Vagina (tissue), 2 donors: Measurements from ENCODE around the gene ADGRE3.
"Not testable (repeated sequence)": the region's sequence is repeated elsewhere in the genome, so short reads cannot be mapped to it uniquely, and the experiment has no call there.

Experiments
- CTCF ChIP-seq, 3 experiments: fragments of 450-650 bp in 2 of 3; fragments of 200-600 bp in 1 of 3; sonication (generic) in 1 of 3; IDR thresholded peaks; one replicate each; pipeline ENCODE4 v1.5.1; 2017 to 2019; ENCODE audit warnings: antibody characterized with exemption in 3 of 3, mild to moderate bottlenecking in 2 of 3, moderate library complexity in 2 of 3
- POLR2AphosphoS5 ChIP-seq, 2 donors: sonication (generic); formaldehyde crosslinking; IDR thresholded peaks; one replicate each; pipeline ENCODE4 v1.9.0; 2017; ENCODE audit warnings: antibody characterized with exemption in 2 of 2, mild to moderate bottlenecking in 2 of 2, low read depth in 1 of 2; ENCODE audit not compliant: insufficient read depth in 1 of 2

- not testable (repeated sequence) for TF ChIP-seq CTCF (IDR thresholded peaks at IDR 0.05); POLR2AphosphoS5 (IDR thresholded peaks at IDR 0.05; ENCODE audit: insufficient read depth in 1 of 2, low read depth in 1 of 2)
Observed at GRCh38 chr19:14613399-14614098, 61.1 kb downstream of the ADGRE3 start.
